ENCODE data around the gene FCF1. TPM values are rescaled to one million over a fixed set of nuclear protein-coding genes. Genes with fewer than 3 reads are reported as not detected.

Gene FCF1
- total and polyA plus RNA-seq, 2 experiments from 2014 or later: 30.3 to 58.7 TPM

DNA sequence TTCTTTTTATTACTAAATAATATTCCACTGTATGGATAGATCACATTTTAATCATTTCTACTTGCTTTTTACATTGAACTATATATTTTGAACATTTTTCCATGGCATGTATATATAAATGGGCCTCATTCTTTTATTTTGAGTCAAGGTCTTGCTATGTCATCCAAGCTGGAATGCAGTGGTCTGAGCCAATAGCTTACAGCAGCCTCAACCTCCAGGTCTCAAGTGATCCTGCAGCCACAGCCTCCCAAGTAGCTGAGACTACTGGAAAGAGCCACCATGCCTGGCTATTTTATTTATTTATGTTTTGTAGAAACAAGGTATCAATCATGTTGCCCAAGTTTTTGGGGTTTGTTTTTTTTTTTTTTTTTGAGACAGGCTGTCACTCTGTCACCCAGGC lies 7.6 kb downstream of the FCF1 start (continued):
- TF ChIP-seq JUNB (IDR thresholded peaks at IDR 0.05; ENCODE audit: unreplicated experiment) (no peak), NANOG (IDR thresholded peaks at IDR 0.05; ENCODE audit: borderline replicate concordance) (no peak), EZH2 (IDR thresholded peaks at IDR 0.05; ENCODE audit: low read depth, unreplicated experiment) (no peak), CREB1 (CRISPR knock-in tag; IDR thresholded peaks at IDR 0.05; ENCODE audit: low read depth) (no peak), POLR2AphosphoS5 (IDR thresholded peaks at IDR 0.05; ENCODE audit: low read depth) (no peak), ZNF114 (CRISPR knock-in tag; IDR thresholded peaks at IDR 0.05) (no peak)
- TF ChIP-seq, protein P1, sequence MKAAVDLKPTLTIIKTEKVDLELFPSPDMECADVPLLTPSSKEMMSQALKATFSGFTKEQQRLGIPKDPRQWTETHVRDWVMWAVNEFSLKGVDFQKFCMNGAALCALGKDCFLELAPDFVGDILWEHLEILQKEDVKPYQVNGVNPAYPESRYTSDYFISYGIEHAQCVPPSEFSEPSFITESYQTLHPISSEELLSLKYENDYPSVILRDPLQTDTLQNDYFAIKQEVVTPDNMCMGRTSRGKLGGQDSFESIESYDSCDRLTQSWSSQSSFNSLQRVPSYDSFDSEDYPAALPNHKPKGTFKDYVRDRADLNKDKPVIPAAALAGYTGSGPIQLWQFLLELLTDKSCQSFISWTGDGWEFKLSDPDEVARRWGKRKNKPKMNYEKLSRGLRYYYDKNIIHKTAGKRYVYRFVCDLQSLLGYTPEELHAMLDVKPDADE (IDR thresholded peaks at IDR 0.05): no peak
- TF ChIP-seq, protein P2, sequence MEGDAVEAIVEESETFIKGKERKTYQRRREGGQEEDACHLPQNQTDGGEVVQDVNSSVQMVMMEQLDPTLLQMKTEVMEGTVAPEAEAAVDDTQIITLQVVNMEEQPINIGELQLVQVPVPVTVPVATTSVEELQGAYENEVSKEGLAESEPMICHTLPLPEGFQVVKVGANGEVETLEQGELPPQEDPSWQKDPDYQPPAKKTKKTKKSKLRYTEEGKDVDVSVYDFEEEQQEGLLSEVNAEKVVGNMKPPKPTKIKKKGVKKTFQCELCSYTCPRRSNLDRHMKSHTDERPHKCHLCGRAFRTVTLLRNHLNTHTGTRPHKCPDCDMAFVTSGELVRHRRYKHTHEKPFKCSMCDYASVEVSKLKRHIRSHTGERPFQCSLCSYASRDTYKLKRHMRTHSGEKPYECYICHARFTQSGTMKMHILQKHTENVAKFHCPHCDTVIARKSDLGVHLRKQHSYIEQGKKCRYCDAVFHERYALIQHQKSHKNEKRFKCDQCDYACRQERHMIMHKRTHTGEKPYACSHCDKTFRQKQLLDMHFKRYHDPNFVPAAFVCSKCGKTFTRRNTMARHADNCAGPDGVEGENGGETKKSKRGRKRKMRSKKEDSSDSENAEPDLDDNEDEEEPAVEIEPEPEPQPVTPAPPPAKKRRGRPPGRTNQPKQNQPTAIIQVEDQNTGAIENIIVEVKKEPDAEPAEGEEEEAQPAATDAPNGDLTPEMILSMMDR (conservative IDR thresholded peaks at IDR 0.05; ENCODE audit: low read depth in 2 of 2): no peak

DNA sequence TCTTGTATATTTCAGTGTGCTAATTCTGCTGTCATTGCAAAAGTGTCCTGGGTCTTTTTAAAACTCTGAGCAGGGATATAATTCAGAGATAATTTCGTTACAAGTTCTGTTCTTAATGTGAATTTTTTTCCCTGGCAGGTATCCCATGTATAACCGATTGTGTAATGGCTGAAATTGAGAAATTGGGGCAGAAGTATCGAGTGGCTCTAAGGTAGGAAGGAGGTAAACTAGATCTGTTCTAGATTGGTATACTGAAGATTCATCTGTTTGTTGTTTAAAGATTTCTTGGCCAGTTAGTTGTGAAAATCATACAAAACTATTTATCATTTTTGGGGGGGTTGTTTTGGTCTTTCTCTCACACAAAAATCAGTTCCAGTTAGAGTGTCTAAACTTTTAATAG lies 10.2 kb downstream of the FCF1 start:
- no peaks in the 10 kb centered on the region for H3K4me1 Mint-ChIP-seq
- no peaks in the 10 kb centered on the region for H3K9me3 Mint-ChIP-seq
- H3K4me3 Mint-ChIP-seq: no peak overlapping the region
- Histone ChIP-seq H3K27ac (ENCODE audit: low read depth) (no peak overlapping the region), H3K4me1 (ENCODE audit: insufficient read depth) (no peaks in the 10 kb centered on the region), H3K4me2 (no peak overlapping the region), H3K79me2 (replicated peaks; ENCODE audit: insufficient read depth) (no peaks in the 10 kb centered on the region), H3K36me3 (ENCODE audit: insufficient read depth) (peaks cover 20% of the 10 kb centered on the region; the same call in 1 of the 2 replicates), H3K4me3 (no peak overlapping the region), H3F3A (replicated peaks; ENCODE audit: low read depth) (no peaks in the 10 kb centered on the region), H3K27me3 (ENCODE audit: insufficient read depth) (no peaks in the 10 kb centered on the region), H3K9me2 (ENCODE audit: insufficient read depth) (no peaks in the 10 kb centered on the region), H4K20me1 (replicated peaks; ENCODE audit: insufficient read depth) (0 out of 2 replicates have a peak, but pooled peaks cover 4% of the 10 kb centered on the region), H2AFZ (no peak overlapping the region)
- H3K36me3 Mint-ChIP-seq (ENCODE audit: low read depth): peaks cover 30% of the 10 kb centered on the region
- ATAC-seq (no peak), DNase-seq (ENCODE audit: low spot score) (no peak)
- H3K27ac Mint-ChIP-seq: no peak overlapping the region
- H3K27me3 Mint-ChIP-seq (ENCODE audit: insufficient read depth, low read depth, poor library complexity): peaks cover 2% of the 10 kb centered on the region
- TF ChIP-seq POLR2AphosphoS5 (IDR thresholded peaks at IDR 0.05; ENCODE audit: low read depth) (no peak), ZNF331 (CRISPR knock-in tag; IDR thresholded peaks at IDR 0.05; ENCODE audit: low read depth) (no peak), EZH2 (IDR thresholded peaks at IDR 0.05; ENCODE audit: low read depth, unreplicated experiment) (no peak), JUNB (IDR thresholded peaks at IDR 0.05; ENCODE audit: unreplicated experiment) (no peak), ZNF114 (CRISPR knock-in tag; IDR thresholded peaks at IDR 0.05) (no peak), CREB1 (CRISPR knock-in tag; IDR thresholded peaks at IDR 0.05; ENCODE audit: low read depth) (no peak), EZH2phosphoT487 (IDR thresholded peaks at IDR 0.05; ENCODE audit: unreplicated experiment) (no peak), NANOG (IDR thresholded peaks at IDR 0.05; ENCODE audit: borderline replicate concordance) (no peak), STAT1 (IDR thresholded peaks at IDR 0.05; ENCODE audit: unreplicated experiment) (no peak)
- TF ChIP-seq, protein P1 (IDR thresholded peaks at IDR 0.05): no peak
- TF ChIP-seq, protein P3, sequence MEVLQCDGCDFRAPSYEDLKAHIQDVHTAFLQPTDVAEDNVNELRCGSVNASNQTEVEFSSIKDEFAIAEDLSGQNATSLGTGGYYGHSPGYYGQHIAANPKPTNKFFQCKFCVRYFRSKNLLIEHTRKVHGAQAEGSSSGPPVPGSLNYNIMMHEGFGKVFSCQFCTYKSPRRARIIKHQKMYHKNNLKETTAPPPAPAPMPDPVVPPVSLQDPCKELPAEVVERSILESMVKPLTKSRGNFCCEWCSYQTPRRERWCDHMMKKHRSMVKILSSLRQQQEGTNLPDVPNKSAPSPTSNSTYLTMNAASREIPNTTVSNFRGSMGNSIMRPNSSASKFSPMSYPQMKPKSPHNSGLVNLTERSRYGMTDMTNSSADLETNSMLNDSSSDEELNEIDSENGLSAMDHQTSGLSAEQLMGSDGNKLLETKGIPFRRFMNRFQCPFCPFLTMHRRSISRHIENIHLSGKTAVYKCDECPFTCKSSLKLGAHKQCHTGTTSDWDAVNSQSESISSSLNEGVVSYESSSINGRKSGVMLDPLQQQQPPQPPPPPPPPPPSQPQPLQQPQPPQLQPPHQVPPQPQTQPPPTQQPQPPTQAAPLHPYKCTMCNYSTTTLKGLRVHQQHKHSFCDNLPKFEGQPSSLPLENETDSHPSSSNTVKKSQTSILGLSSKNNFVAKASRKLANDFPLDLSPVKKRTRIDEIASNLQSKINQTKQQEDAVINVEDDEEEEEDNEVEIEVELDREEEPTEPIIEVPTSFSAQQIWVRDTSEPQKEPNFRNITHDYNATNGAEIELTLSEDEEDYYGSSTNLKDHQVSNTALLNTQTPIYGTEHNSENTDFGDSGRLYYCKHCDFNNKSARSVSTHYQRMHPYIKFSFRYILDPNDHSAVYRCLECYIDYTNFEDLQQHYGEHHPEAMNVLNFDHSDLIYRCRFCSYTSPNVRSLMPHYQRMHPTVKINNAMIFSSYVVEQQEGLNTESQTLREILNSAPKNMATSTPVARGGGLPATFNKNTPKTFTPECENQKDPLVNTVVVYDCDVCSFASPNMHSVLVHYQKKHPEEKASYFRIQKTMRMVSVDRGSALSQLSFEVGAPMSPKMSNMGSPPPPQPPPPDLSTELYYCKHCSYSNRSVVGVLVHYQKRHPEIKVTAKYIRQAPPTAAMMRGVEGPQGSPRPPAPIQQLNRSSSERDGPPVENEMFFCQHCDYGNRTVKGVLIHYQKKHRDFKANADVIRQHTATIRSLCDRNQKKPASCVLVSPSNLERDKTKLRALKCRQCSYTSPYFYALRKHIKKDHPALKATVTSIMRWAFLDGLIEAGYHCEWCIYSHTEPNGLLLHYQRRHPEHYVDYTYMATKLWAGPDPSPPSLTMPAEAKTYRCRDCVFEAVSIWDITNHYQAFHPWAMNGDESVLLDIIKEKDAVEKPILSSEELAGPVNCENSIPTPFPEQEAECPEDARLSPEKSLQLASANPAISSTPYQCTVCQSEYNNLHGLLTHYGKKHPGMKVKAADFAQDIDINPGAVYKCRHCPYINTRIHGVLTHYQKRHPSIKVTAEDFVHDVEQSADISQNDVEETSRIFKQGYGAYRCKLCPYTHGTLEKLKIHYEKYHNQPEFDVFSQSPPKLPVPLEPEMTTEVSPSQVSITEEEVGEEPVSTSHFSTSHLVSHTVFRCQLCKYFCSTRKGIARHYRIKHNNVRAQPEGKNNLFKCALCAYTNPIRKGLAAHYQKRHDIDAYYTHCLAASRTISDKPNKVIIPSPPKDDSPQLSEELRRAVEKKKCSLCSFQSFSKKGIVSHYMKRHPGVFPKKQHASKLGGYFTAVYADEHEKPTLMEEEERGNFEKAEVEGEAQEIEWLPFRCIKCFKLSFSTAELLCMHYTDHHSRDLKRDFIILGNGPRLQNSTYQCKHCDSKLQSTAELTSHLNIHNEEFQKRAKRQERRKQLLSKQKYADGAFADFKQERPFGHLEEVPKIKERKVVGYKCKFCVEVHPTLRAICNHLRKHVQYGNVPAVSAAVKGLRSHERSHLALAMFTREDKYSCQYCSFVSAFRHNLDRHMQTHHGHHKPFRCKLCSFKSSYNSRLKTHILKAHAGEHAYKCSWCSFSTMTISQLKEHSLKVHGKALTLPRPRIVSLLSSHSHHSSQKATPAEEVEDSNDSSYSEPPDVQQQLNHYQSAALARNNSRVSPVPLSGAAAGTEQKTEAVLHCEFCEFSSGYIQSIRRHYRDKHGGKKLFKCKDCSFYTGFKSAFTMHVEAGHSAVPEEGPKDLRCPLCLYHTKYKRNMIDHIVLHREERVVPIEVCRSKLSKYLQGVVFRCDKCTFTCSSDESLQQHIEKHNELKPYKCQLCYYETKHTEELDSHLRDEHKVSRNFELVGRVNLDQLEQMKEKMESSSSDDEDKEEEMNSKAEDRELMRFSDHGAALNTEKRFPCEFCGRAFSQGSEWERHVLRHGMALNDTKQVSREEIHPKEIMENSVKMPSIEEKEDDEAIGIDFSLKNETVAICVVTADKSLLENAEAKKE (CRISPR knock-in tag; IDR thresholded peaks at IDR 0.05): no peak
- TF ChIP-seq, protein P2 (conservative IDR thresholded peaks at IDR 0.05; ENCODE audit: low read depth in 2 of 2): no peak
